Forelimb muscle (tissue), 1 donor: ENCODE results near the gene FOXK2. TPM values are rescaled to one million over a fixed set of nuclear protein-coding genes. Genes with fewer than 3 reads are reported as not detected.
"Not testable (repeated sequence)": the region's sequence is repeated elsewhere in the genome, so short reads cannot be mapped to it uniquely, and the experiment has no call there.

ENCODE experiments used
- DNase-seq: peaks from one replicate; pipeline ENCODE4 v3.0.0-alpha.2; 2013; ENCODE audit warnings: low read depth
- polyA plus RNA-seq: library from polyadenylated mRNA; unstranded; fragments of 120-200 nt; gene quantifications from one replicate; pipeline ENCODE4 v1.2.1, GENCODE V29; 2013; ENCODE audit not compliant: insufficient read length

FOXK2 gene
- polyA plus RNA-seq, 1 donor: 37.9 TPM

- not testable (repeated sequence) for DNase-seq
Measured at GRCh38 chr17:82563745-82564144, 44.2 kb downstream of the FOXK2 start.

- no peak for DNase-seq
Measured at GRCh38 chr17:82564241-82564640, 44.7 kb downstream of the FOXK2 start.

- DNase-seq: peak; percentile 52
Measured at GRCh38 chr17:82565551-82565950, 46.0 kb downstream of the FOXK2 start.

DNA sequence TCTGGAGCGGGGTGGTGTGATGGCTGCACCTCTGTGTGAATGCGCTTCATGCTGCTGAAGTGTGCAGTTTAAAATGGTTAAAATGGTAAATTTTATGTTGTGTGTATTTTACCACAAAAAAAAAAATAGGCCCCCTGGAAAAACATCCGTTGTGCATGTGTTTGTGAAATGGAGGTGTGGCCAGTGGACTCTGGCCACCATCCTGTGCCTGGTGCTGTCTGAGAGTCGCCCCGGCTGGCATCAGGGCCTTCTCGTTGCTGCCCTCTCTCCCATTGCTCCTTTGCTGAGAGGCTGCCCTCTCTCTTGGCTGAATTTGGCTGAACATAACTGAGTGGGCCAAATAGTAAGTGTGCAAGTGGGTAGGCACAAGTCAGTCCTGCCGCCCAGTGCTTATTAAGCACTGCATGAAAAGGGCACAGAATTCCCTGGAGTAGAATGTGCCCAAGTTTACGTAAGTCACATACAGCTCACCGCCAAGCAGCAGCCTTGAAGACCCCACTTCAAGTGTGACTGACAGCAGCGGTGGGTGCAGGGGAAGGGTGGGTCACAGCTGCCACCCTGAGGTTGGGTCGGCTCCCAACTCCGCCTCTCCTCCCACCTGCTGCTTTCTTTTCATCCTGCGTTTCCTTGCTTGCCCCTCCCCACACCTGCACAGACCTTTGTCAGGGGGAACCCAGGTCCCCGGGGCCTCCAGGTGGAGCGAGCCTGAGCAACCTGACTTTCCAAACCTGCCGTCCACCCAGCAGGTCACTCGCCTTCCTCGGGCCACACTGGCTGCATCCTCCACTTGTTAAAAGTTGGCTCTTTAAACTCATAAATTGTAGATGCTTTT is 46.8 kb downstream of the FOXK2 start:
- DNase-seq: no peak

DNA sequence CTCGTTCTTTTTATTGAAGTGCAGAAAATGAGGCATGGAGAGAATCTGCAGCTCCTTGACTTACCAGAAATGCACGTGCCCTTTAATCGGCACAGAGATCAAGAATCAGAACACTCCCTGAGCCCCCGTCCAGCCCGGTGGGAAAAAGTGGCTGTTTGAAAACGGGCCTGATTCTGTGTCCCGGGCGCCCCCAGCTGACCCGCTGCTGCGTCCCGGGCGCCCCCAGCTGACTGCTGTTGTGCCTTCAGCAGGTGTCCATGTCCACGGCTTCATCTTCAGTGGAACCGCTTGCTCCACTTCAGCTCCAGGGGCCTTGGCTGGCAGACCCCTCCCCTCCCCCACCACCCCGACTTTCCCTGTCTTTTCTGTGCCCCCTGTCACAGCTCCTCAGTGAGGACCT is 47.8 kb downstream of the FOXK2 start:
- no peak for DNase-seq

DNA sequence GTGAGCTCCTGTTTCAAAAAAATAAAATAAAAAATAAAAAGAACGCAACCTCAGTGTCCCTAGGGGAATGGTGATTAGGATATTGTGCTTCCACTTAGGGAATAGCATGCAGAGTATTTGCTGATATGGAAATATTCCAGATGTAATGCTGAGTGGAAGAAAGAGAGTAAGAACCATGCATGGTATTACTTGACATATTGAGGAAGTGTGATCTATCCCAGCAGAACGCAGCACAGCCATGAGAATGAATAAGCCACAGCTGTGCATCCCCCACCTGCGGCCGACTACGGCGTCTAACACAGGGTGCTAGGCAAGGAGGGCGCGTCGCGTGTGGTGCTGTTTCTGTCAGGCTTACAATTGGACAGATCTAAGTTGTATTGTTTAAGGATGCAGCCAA is 49.5 kb downstream of the FOXK2 start:
- DNase-seq: no peak

DNA sequence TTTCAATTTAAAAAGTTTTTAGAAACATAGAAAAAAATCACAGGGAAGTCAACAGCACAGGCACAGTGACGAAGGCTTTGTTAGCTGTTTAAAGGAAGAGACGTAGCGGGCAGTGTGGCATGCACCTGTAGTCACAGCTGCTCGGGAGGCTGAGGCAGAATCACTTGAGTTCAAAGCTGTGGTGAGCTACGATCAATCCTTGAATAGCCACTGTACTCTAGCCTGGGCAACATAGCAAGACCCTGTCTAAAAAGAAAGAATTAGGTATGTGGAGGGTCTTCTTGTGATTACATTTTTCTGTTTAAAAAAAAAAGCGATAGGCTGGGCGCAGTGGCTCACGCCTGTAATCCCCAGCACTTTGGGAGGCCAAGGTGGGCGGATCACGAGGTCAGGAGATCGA is 50.1 kb downstream of the FOXK2 start:
- DNase-seq: no peak

GRCh38 chr17:82570277-82570676 is 50.7 kb downstream of the FOXK2 start:
- DNase-seq: no peak

DNA sequence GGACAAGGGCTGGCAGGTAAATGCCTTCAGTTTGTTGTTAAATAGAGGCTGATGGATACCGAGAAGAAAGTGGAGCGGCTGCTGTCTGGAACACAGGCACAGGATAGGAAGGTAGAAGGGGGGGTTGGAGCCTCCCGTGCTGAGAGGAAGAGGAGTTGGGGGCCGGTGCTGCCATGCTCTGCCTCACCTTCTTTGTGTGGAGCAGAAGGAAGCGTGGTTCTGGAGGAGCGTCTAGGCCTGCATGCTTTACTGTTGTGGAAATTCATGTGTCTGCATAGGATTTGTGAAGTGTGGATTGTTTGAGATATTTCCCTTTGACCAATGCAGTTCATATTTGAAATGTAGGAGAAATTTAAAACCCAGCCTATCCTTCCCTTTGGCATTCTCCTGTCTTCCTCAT is 52.3 kb downstream of the FOXK2 start:
- DNase-seq: no peak

GRCh38 chr17:82574041-82574440 is 54.5 kb downstream of the FOXK2 start:
- DNase-seq: no peak

DNA sequence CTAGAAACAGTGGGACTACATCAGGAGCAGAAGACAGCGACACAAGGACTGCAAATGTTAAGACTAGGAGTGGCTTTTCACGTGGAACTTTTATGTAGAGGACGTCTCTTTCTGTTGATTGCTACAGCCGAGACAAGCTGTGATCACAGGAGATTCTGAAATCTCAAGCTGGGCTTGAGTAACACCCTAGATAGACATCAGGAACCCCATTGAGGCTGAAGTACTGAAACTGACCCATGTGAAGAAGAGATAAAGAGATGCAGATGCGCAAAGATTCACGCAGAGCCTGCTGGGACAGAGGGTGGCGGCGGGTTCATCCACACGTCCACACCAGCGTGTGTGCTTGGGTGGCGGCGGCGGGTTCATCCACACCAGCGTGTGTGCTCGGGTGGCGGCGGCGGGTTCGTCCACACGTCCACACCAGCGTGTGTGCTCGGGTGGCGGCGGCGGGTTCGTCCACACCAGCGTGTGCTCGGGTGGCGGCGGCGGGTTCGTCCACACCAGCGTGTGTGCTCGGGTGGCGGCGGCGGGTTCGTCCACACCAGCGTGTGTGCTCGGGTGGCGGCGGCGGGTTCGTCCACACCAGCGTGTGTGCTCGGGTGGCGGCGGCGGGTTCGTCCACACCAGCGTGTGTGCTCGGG is 56.2 kb downstream of the FOXK2 start:
- not testable (repeated sequence) for DNase-seq

GRCh38 chr17:82577300-82577699 is 57.8 kb downstream of the FOXK2 start:
- no peak for DNase-seq

- not testable (repeated sequence) for DNase-seq
Measured at GRCh38 chr17:82579969-82580368, 60.4 kb downstream of the FOXK2 start.

DNA sequence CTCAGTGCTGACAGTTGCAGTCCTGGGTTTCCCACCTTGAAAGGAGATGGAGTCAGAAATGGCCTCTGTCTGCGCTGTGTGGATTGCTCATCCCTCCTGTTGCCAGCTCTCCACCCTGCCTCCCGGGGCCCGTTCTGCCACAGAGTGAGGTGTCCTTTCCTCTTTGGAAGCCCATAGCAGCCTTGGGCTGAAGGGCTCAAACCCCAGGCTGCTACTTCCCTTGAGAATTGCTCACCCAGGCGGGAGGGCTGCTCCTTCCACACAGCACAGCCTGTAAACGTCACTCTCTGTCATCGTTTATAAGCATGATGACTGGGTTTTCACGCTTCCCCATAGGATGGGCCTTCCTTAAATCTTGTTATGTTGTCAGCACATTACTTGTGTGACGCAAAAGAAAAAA is 62.7 kb downstream of the FOXK2 start:
- no peak for DNase-seq

DNA sequence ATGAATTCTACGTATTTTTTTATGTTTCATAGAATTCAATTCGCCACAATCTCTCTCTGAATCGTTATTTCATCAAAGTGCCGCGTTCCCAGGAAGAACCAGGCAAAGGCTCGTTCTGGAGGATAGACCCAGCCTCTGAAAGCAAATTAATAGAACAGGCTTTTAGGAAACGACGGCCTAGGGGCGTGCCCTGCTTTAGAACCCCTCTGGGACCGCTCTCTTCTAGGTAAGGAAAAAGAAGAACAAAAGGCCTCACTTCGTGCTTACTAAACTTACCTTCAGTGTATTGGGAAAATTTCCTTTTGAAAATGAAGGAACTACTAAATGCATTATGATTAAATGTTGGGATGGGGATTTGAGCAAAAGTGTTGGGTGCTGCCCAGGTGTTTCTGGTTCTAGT is 63.2 kb downstream of the FOXK2 start:
- DNase-seq: no peak

DNA sequence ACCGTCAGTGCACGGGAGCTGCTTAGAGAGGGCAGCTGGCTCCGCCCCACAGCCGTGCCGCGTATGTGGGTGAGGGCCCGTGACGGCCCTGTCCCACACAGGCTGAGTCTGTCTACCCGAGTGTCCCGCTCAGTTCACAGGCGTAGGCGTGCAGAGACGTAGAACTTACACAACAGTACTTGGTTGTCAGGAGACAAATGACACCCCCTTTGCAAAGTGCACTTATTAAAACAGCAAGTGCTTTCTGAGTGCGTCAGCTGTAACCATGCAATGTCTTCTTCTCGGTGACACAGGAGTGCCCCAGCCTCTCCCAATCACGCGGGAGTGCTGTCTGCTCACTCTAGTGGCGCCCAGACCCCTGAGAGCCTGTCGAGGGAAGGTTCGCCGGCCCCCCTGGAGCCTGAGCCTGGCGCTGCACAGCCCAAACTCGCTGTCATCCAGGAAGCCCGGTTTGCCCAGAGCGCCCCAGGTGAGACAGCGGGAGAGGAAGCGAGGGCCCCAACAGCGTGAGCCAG is 64.2 kb downstream of the FOXK2 start:
- DNase-seq: no peak

GRCh38 chr17:82585935-82586575 is 66.5 kb downstream of the FOXK2 start:
- DNase-seq: not testable (repeated sequence)

GRCh38 chr17:82586576-82587233 is 67.2 kb downstream of the FOXK2 start:
- DNase-seq: no peak

DNA sequence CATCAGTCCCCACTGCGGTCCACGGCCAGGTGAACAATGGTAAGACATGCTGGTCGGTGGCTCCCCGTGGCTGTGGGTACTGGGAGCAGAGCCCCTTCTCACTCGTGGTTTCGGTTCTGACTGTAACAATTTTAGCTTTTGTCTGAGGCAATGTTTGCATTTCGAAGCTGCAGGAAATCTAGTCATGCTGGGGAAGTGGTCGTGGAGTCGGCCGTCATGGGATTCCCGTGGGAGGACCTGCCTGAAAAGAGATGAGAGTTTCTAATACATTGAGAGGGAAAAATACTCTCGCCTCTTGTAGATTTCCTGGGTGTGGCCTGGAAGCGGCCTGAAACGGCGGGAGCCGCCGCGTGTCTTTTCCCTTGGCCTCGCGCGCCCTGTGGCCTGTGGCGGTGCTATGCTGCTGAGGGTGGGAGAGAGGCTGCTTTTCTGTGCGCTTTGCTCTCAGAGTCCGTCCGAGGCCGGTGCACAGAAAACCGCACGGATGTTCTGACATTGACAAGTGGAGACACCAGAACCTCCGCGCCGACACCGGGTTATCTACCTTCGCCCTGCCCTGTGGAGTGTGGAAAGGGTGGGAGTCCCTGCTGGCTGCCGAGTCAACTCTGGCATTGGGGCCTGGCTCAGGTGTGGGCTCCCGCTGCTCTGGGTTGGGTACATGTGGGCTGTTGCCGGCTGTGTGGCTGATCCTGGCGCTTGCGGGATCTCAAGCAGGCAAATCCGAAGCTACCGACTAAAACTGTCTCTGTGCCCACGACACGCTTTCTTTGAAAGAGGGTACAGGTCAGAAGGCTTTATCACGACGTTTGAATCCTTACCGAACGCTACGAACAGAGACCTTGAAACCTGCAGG is 67.9 kb downstream of the FOXK2 start:
- no peak for DNase-seq

GRCh38 chr17:82588266-82589175 is 69.0 kb downstream of the FOXK2 start:
- no peak for DNase-seq
